IMR-90 (cell line): ENCODE measurements around the gene MAT2B. TPM values are rescaled to one million over a fixed set of nuclear protein-coding genes. Genes with fewer than 3 reads are reported as not detected.
A peak's percentile ranks its signal among the peaks of the same experiment; 100 is the strongest.

Source experiments
- ATAC-seq: fragments of 200-7000 bp; cut with Tn5 transposase; 2 replicates; pipeline ENCODE4 v1.9.1; 2020; ENCODE audit warnings: low read depth, mild to moderate bottlenecking, moderate library complexity
- BruUV-seq: library from RNA; stranded (reverse); fragments of 400-500 nt; replicated peaks from 2 replicates; lab custom pipeline; 2021; lab: Mats Ljungman, UMichigan
- CTCF ChIA-PET: fragments of 300-600 bp; formaldehyde crosslinking; extraction: SDS; loops from one replicate; lab custom pipeline; 2021; ENCODE audit warnings: antibody characterized with exemption; lab: Yijun Ruan, JAX
- POLR2A ChIA-PET: fragments of 300-600 bp; sonication (Branson Sonifier 250); formaldehyde crosslinking; loops from one replicate; lab custom pipeline; 2022; ENCODE audit warnings: antibody characterized with exemption; ENCODE audit not compliant: unreplicated experiment; lab: Charles Lee
- DNase-seq: peaks from one replicate; pipeline ENCODE4 v3.0.0; 2013
- H2AFZ ChIP-seq: replicated peaks from 2 replicates; pipeline ENCODE3; 2013; ENCODE audit warnings: low read length, mild to moderate bottlenecking; ENCODE audit not compliant: poor library complexity
- H2AK5ac ChIP-seq: 2 replicates; pipeline ENCODE4 v1.6.1; 2013; ENCODE audit warnings: low read depth, low read length, inconsistent platforms
- H2AK9ac ChIP-seq: replicated peaks from 2 replicates; pipeline ENCODE3; 2013; ENCODE audit warnings: mild to moderate bottlenecking, low read depth, low read length, moderate library complexity; ENCODE audit not compliant: poor library complexity
- H2BK120ac ChIP-seq: 2 replicates; pipeline ENCODE4 v1.6.1; 2013; ENCODE audit warnings: low read depth, low read length, inconsistent platforms
- H2BK15ac ChIP-seq: 3 replicates; pipeline ENCODE4 v1.6.1; 2013; ENCODE audit warnings: low read depth, low read length, inconsistent platforms
- H2BK20ac ChIP-seq: 2 replicates; pipeline ENCODE4 v1.6.1; 2013; ENCODE audit warnings: low read depth, mild to moderate bottlenecking, inconsistent platforms, low read length, moderate library complexity
- H2BK5ac ChIP-seq: 2 replicates; pipeline ENCODE4 v1.6.1; 2013; ENCODE audit warnings: mild to moderate bottlenecking, low read depth, low read length, inconsistent platforms; ENCODE audit not compliant: poor library complexity, severe bottlenecking
- H3K14ac ChIP-seq: replicated peaks from 2 replicates; pipeline ENCODE4 v1.6.1; 2013; ENCODE audit warnings: low read depth, low read length, inconsistent platforms
- H3K18ac ChIP-seq: 2 replicates; pipeline ENCODE4 v1.6.1; 2013; ENCODE audit warnings: low read depth, low read length, control low read depth
- H3K23ac ChIP-seq: 2 replicates; pipeline ENCODE4 v1.6.1; 2013; ENCODE audit warnings: low read depth, low read length, inconsistent platforms
- H3K27ac ChIP-seq: 2 replicates; pipeline ENCODE4 v1.5.1; 2013; ENCODE audit warnings: mild to moderate bottlenecking, control low read depth, low read length; ENCODE audit not compliant: insufficient read depth
- H3K27me3 ChIP-seq: 2 replicates; pipeline ENCODE4 v1.6.1; 2013; ENCODE audit warnings: low read length; ENCODE audit not compliant: control insufficient read depth, insufficient read depth
- H3K36me3 ChIP-seq: 2 replicates; pipeline ENCODE4 v1.6.1; 2013; ENCODE audit warnings: low read length, mixed read lengths; ENCODE audit not compliant: control insufficient read depth, insufficient read depth
- H3K4ac ChIP-seq: 2 replicates; pipeline ENCODE4 v1.6.1; 2013; ENCODE audit warnings: low read depth, low read length, inconsistent platforms
- H3K4me1 ChIP-seq: 2 replicates; pipeline ENCODE4 v1.6.1; 2013; ENCODE audit warnings: low read length, mixed read lengths; ENCODE audit not compliant: control insufficient read depth, insufficient read depth
- H3K4me2 ChIP-seq: 2 replicates; pipeline ENCODE4 v1.6.1; 2013; ENCODE audit warnings: low read depth, mild to moderate bottlenecking, control low read depth, low read length, moderate library complexity
- H3K4me3 ChIP-seq: 2 replicates; pipeline ENCODE4 v1.5.1; 2013; ENCODE audit warnings: low read depth, mild to moderate bottlenecking, control low read depth, low read length, moderate library complexity; ENCODE audit not compliant: insufficient read depth
- H3K56ac ChIP-seq: 2 replicates; pipeline ENCODE4 v1.6.1; 2013; ENCODE audit warnings: low read length, inconsistent platforms; ENCODE audit not compliant: insufficient read depth; ENCODE audit errors: extremely low read depth
- H3K79me1 ChIP-seq, 2 experiments: 2 replicates each; pipeline ENCODE4 v1.6.1; 2013; ENCODE audit warnings: low read length in 2 of 2, inconsistent platforms in 1 of 2, low read depth in 1 of 2
- H3K9ac ChIP-seq: 2 replicates; pipeline ENCODE4 v1.6.1; 2013; ENCODE audit warnings: low read depth, low read length, control low read depth
- H3K9me1 ChIP-seq: 2 replicates; pipeline ENCODE4 v1.6.1; 2013; ENCODE audit warnings: low read length, inconsistent platforms; ENCODE audit not compliant: insufficient read depth
- H3K9me3 ChIP-seq: 2 replicates; pipeline ENCODE4 v1.6.1; 2013; ENCODE audit warnings: low read length; ENCODE audit not compliant: control insufficient read depth, insufficient read depth
- H4K20me1 ChIP-seq: 2 replicates; pipeline ENCODE4 v1.6.1; 2013; ENCODE audit warnings: low read length, inconsistent platforms; ENCODE audit not compliant: insufficient read depth
- H4K5ac ChIP-seq: 2 replicates; pipeline ENCODE4 v1.6.1; 2013; ENCODE audit warnings: mild to moderate bottlenecking, low read depth, low read length, control low read depth
- H4K8ac ChIP-seq, 2 experiments: 2 replicates each; pipeline ENCODE4 v1.6.1; 2013; ENCODE audit warnings: low read depth in 2 of 2, low read length in 2 of 2, control low read depth in 1 of 2, inconsistent platforms in 1 of 2
- H4K91ac ChIP-seq: 2 replicates; pipeline ENCODE4 v1.6.1; 2013; ENCODE audit warnings: low read depth, low read length, inconsistent platforms; ENCODE audit not compliant: insufficient read depth
- BHLHE40 ChIP-seq: fragments of 150-350 bp; IDR thresholded peaks from 2 replicates; pipeline ENCODE4 v1.6.1; 2016; ENCODE audit warnings: mild to moderate bottlenecking, low read depth, low read length
- CEBPB ChIP-seq: IDR thresholded peaks from 2 replicates; pipeline ENCODE4 v1.6.1; 2012; ENCODE audit warnings: low read depth, low read length, improper control_type of control experiment
- MXI1 ChIP-seq: IDR thresholded peaks from 2 replicates; pipeline ENCODE4 v1.6.1; 2012; ENCODE audit warnings: low read depth, mild to moderate bottlenecking, low read length, moderate library complexity, borderline replicate concordance
- NFE2L2 ChIP-seq: fragments of 150-350 bp; IDR thresholded peaks from 2 replicates; pipeline ENCODE4 v1.6.1; 2016; ENCODE audit warnings: low read depth, mild to moderate bottlenecking, low read length
- POLR2A ChIP-seq: IDR thresholded peaks from 2 replicates; pipeline ENCODE4 v1.6.1; 2012; ENCODE audit warnings: mild to moderate bottlenecking, low read depth, low read length
- RAD21 ChIP-seq: IDR thresholded peaks from 2 replicates; pipeline ENCODE4 v1.6.1; 2012; ENCODE audit warnings: low read length, improper control_type of control experiment
- RCOR1 ChIP-seq: IDR thresholded peaks from 2 replicates; pipeline ENCODE4 v1.6.1; 2012; ENCODE audit warnings: mild to moderate bottlenecking, low read length, improper control_type of control experiment; ENCODE audit not compliant: insufficient replicate concordance
- RFX5 ChIP-seq: IDR thresholded peaks from 2 replicates; pipeline ENCODE4 v1.8.0; 2012; ENCODE audit warnings: low read depth, mild to moderate bottlenecking, low read length, moderate library complexity
- WGBS, 2 experiments: methylation state at CpG; one replicate each; pipeline versions ENCODE4 v1.1.5 to v1.1.7; 2013; ENCODE audit warnings: missing lambda C conversion rate in 2 of 2; ENCODE audit not compliant: insufficient read length in 1 of 2; ENCODE audit errors: extremely low coverage in 2 of 2; 5-methylcytosine and 5-hydroxymethylcytosine counted together
- dilution Hi-C: fragments of 300-500 bp; cut with HindIII; formaldehyde crosslinking; loops from one replicate; pipeline ENCODE4 v1.14.3; 2018; ENCODE audit warnings: low sequenced_read_pairs; ENCODE audit not compliant: unreplicated experiment
- in situ Hi-C: fragments of 300-500 bp; cut with MboI; formaldehyde crosslinking; loops from 3 replicates; pipeline ENCODE4 v1.14.3; 2019; ENCODE audit warnings: low sequenced_read_pairs, inconsistent platforms, mixed read lengths
- intact Hi-C: fragments of 100-400 bp; cut with micrococcal nuclease; formaldehyde crosslinking; loops from 2 replicates; pipeline ENCODE4 v1.10.0; 2022
- polyA plus RNA-seq, 3 experiments: library from polyadenylated mRNA; depleted of rRNA; stranded (reverse); fragments of >200 nt; gene quantifications; 2 replicates each; pipeline ENCODE4 v1.2.3, GENCODE V29; 2012; ENCODE audit warnings: low replicate concordance in 1 of 3
- total RNA-seq: library from RNA; depleted of rRNA; stranded (reverse); fragments of >200 nt; gene quantifications from 2 replicates; pipeline ENCODE4 v1.2.3, GENCODE V29; 2012
- TF ChIP-seq, protein P1 (sequence below): fragments of 150-350 bp; IDR thresholded peaks from 2 replicates; pipeline ENCODE4 v1.6.1; 2017; ENCODE audit warnings: mild to moderate bottlenecking, antibody characterized with exemption, low read length, low read depth
- TF ChIP-seq, protein P2 (sequence below): conservative IDR thresholded peaks from 2 replicates; pipeline ENCODE4 v1.5.1; 2012; ENCODE audit warnings: mild to moderate bottlenecking, low read depth, low read length, improper control_type of control experiment

MAT2B gene
- total and polyA plus RNA-seq, 2 of the 4 experiments (the other 2 are of a cell fraction): 41.7 to 80.3 TPM

- TF ChIP-seq RAD21 (no peak), RCOR1 (no peak), RFX5 (no peak), BHLHE40 (no peak), POLR2A (no peak), NFE2L2 (no peak), CEBPB (no peak), MXI1 (no peak)
- TF ChIP-seq, protein P1, sequence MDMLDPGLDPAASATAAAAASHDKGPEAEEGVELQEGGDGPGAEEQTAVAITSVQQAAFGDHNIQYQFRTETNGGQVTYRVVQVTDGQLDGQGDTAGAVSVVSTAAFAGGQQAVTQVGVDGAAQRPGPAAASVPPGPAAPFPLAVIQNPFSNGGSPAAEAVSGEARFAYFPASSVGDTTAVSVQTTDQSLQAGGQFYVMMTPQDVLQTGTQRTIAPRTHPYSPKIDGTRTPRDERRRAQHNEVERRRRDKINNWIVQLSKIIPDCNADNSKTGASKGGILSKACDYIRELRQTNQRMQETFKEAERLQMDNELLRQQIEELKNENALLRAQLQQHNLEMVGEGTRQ: no peak
- TF ChIP-seq, protein P2, sequence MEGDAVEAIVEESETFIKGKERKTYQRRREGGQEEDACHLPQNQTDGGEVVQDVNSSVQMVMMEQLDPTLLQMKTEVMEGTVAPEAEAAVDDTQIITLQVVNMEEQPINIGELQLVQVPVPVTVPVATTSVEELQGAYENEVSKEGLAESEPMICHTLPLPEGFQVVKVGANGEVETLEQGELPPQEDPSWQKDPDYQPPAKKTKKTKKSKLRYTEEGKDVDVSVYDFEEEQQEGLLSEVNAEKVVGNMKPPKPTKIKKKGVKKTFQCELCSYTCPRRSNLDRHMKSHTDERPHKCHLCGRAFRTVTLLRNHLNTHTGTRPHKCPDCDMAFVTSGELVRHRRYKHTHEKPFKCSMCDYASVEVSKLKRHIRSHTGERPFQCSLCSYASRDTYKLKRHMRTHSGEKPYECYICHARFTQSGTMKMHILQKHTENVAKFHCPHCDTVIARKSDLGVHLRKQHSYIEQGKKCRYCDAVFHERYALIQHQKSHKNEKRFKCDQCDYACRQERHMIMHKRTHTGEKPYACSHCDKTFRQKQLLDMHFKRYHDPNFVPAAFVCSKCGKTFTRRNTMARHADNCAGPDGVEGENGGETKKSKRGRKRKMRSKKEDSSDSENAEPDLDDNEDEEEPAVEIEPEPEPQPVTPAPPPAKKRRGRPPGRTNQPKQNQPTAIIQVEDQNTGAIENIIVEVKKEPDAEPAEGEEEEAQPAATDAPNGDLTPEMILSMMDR: no peak
- in situ Hi-C loops: no loop called here
- Histone ChIP-seq H3K9me1 (no peaks in the 10 kb centered on the region), H2AFZ (peak overlapping the region; percentile 89), H2BK120ac (no peak overlapping the region), H3K27me3 (no peaks in the 10 kb centered on the region), H4K20me1 (no peaks in the 10 kb centered on the region), H3K9ac (peak overlapping the region; percentile 90), H3K56ac (peak overlapping the region; percentile 99), H2AK5ac (peak overlapping the region; percentile 76), H2BK5ac (peak overlapping the region; percentile 94), H3K23ac (peak overlapping the region; percentile 82; the same call in 1 of the 2 replicates), H3K4ac (peak overlapping the region; percentile 67), H3K14ac (peak overlapping the region; percentile 83), H4K8ac (peak overlapping the region; percentile 64 to 99), H4K91ac (0 out of 2 replicates have a peak overlapping the region, but pooled peaks have one; percentile 22), H3K27ac (peak overlapping the region; percentile 89), H2BK20ac (no peak overlapping the region), H3K9me3 (no peaks in the 10 kb centered on the region), H4K5ac (peak overlapping the region; percentile 37; the same call in 1 of the 2 replicates), H2BK15ac (no peak overlapping the region), H2AK9ac (peak overlapping the region; percentile 75), H3K4me2 (peak overlapping the region; percentile 96), H3K4me1 (no peaks in the 10 kb centered on the region), H3K4me3 (peak overlapping the region; percentile 65), H3K79me1 (peaks cover 17% of the 10 kb centered on the region in 2 experiments; a peak in 3 of 4 replicates), H3K18ac (no peak overlapping the region), H3K36me3 (peaks cover 3% of the 10 kb centered on the region; the same call in 1 of the 2 replicates)
- 0% methylated on average over 1 of the region's 12 CpGs; no CpG with 5 or more reads in 1 of the 2 experiments for WGBS, 2 experiments
- DNase-seq (peak; percentile 23), ATAC-seq (peak; percentile 1)
- ChIA-PET CTCF (interaction anchor here (1.3 kb wide), 1 partner anchor 14 kb away, joined by 4 read pairs; no protein-coding TSS in a partner anchor), POLR2A (interaction anchor here (0.5 to 0.9 kb wide), 2 partner anchors 22 to 51 kb away, joined by 3 to 4 read pairs; no protein-coding TSS in a partner anchor)
- no TSS peak for BruUV-seq
- intact Hi-C loops: no loop called here
- dilution Hi-C loops: no loop called here
Measured at GRCh38 chr5:163459462-163459818, 46.0 kb upstream of the MAT2B start.
